Central memory CD8-positive, alpha-beta T cell (primary cell): ENCODE data around the gene EXOSC5.

Experiments used
- ATAC-seq: fragments of 150-1000 bp; cut with Tn5 transposase; replicated peaks from 2 replicates; pipeline ENCODE4 v1.10.0; 2022; ENCODE audit warnings: mild to moderate bottlenecking, moderate FRiP score, moderate number of reproducible peaks; ENCODE audit not compliant: poor library complexity, severe bottlenecking; ENCODE audit errors: extremely low read depth
- DNase-seq, 2 donors: peaks; one replicate each; pipeline ENCODE4 v3.0.0; 2021; ENCODE audit warnings: low spot score in 2 of 2
- H3K27ac Mint-ChIP-seq: one replicate; pipeline ENCODE4 v1.8.0; 2022; ENCODE audit warnings: low read depth, mild to moderate bottlenecking, moderate library complexity, mixed read lengths
- H3K27me3 Mint-ChIP-seq: one replicate; pipeline ENCODE4 v1.8.0; 2022; ENCODE audit warnings: mixed read lengths
- H3K36me3 Mint-ChIP-seq: one replicate; pipeline ENCODE4 v1.8.0; 2022; ENCODE audit warnings: mild to moderate bottlenecking, moderate library complexity, mixed read lengths; ENCODE audit not compliant: insufficient read depth
- H3K4me1 Mint-ChIP-seq: one replicate; pipeline ENCODE4 v1.8.0; 2022; ENCODE audit warnings: mixed read lengths
- H3K4me3 Mint-ChIP-seq: one replicate; pipeline ENCODE4 v1.8.0; 2022; ENCODE audit warnings: mild to moderate bottlenecking, moderate library complexity, mixed read lengths
- H3K9me3 Mint-ChIP-seq: one replicate; pipeline ENCODE4 v1.8.0; 2022; ENCODE audit warnings: mixed read lengths

EXOSC5 gene

DNA sequence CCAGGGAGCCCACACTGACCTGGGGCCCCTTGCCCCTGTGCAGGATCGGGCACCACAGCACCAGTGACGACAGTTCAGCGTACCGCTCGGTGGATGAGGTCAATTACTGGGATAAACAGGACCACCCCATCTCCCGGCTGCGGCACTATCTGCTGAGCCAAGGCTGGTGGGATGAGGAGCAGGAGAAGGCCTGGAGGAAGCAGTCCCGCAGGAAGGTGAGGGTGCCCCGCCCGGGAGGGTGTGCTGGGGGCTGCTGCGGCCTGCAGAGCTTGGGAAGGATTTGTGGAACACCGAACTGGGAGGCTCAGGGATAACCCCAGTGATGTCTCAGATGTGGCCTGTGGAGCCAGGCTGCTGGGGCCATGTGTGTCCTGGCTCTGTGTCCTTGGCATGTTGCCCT lies 25.8 kb upstream of the EXOSC5 start:
- Mint-ChIP-seq H3K4me1 (peaks cover 16% of the 10 kb centered on the region), H3K4me3 (no peak overlapping the region), H3K27me3 (no peaks in the 10 kb centered on the region), H3K36me3 (peaks cover 38% of the 10 kb centered on the region), H3K9me3 (no peaks in the 10 kb centered on the region), H3K27ac (no peak overlapping the region)
- DNase-seq = no peak
- no peak for ATAC-seq

DNA sequence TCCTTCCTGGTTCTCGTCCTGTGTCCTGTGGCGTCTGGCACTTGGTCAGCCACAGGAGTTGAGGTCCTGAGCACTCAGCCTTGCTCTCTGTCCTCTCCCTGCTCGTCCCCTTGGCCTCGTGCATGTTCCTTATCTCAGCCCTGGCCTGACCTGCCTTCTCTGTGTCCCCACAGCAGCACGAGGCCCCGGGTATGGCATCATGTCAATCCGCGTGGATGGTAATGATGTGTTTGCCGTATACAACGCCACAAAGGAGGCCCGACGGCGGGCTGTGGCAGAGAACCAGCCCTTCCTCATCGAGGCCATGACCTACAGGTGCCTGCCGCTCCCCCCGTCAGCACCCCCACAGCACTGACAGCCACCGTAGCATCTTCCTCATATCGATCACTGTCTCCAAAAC lies 25.3 kb upstream of the EXOSC5 start:
- DNase-seq = no peak
- H3K27me3 Mint-ChIP-seq = no peaks in the 10 kb centered on the region
- no peak overlapping the region for H3K27ac Mint-ChIP-seq
- H3K4me3 Mint-ChIP-seq = no peak overlapping the region
- no peaks in the 10 kb centered on the region for H3K9me3 Mint-ChIP-seq
- H3K4me1 Mint-ChIP-seq = peaks cover 11% of the 10 kb centered on the region
- H3K36me3 Mint-ChIP-seq = peaks cover 39% of the 10 kb centered on the region
- no peak for ATAC-seq

DNA sequence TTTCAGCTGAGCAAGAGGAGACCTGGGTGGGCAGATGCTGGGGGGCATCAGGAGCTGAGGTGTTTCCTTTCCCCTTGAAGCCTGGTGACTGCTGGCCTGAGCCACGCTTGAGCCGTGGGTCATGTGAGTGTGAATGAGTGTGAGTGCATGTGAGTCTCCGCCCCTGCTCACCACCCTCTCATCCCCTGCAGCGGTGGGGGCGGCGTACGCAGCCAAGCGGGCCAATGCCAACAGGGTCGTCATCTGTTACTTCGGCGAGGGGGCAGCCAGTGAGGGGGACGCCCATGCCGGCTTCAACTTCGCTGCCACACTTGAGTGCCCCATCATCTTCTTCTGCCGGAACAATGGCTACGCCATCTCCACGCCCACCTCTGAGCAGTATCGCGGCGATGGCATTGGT lies 24.8 kb upstream of the EXOSC5 start:
- no peak overlapping the region for H3K4me3 Mint-ChIP-seq
- peaks cover 42% of the 10 kb centered on the region for H3K36me3 Mint-ChIP-seq
- H3K4me1 Mint-ChIP-seq = peaks cover 11% of the 10 kb centered on the region
- H3K27ac Mint-ChIP-seq = peak overlapping the region; percentile 17
- H3K27me3 Mint-ChIP-seq = no peaks in the 10 kb centered on the region
- ATAC-seq = no peak
- no peak for DNase-seq
- no peaks in the 10 kb centered on the region for H3K9me3 Mint-ChIP-seq

DNA sequence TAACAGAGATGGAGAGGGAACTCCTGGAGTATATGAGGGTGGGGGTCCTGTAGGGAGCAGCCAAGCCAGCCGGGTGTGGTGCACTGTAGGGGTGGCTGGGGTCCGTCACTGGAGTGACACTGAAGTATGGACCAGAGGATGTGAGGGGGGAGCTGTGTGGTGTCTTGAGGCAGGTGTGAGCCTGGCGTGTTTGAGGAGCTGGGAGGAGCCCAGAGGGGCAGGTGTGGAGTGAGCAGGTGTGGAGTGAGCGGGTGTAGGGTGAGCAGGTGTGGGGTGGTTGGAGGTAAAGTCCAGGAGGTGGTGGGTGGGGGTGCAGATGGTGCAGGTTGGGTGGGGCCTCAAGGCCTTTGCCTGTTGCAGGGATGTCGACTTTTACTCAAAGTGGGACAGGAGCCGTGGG lies 24.2 kb upstream of the EXOSC5 start:
- ATAC-seq (no peak), DNase-seq (no peak)
- Mint-ChIP-seq H3K27me3 (no peaks in the 10 kb centered on the region), H3K9me3 (no peaks in the 10 kb centered on the region), H3K36me3 (peaks cover 39% of the 10 kb centered on the region), H3K4me3 (no peak overlapping the region), H3K4me1 (peaks cover 11% of the 10 kb centered on the region), H3K27ac (peak overlapping the region; percentile 17)

DNA sequence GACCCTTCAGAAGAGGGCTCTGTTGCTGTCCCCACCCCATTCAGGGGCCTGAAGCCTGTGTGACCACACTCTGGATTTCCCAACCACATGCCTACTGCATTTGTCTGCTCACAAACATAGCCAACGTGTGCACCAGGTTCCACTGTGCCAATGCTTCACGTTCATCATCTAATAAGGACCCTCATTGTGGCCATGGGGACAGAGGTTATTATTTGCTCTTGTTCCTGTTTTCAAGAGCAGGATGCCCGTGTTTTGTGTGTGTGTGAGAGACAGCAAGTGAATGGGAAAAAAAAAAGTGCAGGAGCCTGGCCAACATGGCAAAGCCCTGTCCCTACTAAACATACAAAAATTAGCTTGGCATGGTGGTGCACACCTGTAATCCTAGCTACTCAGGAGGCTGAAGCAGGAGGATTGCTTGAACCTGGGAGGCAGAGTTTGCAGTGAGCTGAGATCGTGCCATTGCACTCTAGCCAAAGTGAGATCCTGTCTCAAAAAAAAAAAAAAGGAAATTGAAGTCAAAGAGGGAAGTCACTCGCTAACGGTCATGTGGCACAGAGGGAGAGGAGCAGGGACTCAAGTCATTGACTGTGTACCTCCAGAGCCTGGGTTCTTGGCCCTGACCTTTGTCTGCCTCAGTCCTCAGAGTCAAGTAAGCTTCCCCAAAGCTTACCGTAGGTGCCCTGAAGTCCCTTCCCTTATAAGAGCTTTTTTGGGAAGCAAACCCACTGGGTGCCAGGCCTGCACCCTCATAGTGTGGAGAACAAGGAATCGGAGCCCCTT lies 23.1 kb upstream of the EXOSC5 start:
- Mint-ChIP-seq H3K27me3 (no peaks in the 10 kb centered on the region), H3K36me3 (peaks cover 37% of the 10 kb centered on the region), H3K4me3 (no peak overlapping the region), H3K27ac (no peak overlapping the region), H3K4me1 (peaks cover 11% of the 10 kb centered on the region), H3K9me3 (no peaks in the 10 kb centered on the region)
- no peak for DNase-seq
- no peak for ATAC-seq

DNA sequence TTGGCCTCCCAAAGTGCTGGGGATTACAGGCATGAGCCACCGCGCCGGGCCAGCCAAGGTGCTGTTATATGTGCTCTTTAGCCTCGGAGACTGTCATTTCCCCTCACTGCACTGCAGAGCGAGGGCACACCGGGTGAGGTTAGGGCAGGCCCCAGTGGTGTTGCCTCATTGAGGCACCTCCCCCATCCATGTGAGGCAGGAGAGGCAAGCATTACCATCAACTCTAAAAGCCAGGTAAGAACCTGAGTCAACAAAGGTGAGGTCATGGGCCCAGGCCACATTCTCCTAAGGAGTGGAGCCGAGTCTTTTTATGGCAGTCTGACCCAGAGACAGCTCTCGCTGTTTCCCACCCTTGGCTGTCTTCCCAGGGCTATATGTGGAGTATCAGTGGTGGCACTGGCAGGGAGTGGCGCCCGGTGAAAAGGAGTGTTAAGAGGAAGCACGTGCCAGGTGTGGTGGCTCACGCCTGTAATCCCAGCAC lies 19.1 kb upstream of the EXOSC5 start:
- ATAC-seq (no peak), DNase-seq (no peak)
- H3K27ac Mint-ChIP-seq = no peak overlapping the region
- H3K36me3 Mint-ChIP-seq = peaks cover 36% of the 10 kb centered on the region
- peaks cover 4% of the 10 kb centered on the region for H3K4me1 Mint-ChIP-seq
- no peaks in the 10 kb centered on the region for H3K9me3 Mint-ChIP-seq
- no peaks in the 10 kb centered on the region for H3K27me3 Mint-ChIP-seq
- H3K4me3 Mint-ChIP-seq = no peak overlapping the region

DNA sequence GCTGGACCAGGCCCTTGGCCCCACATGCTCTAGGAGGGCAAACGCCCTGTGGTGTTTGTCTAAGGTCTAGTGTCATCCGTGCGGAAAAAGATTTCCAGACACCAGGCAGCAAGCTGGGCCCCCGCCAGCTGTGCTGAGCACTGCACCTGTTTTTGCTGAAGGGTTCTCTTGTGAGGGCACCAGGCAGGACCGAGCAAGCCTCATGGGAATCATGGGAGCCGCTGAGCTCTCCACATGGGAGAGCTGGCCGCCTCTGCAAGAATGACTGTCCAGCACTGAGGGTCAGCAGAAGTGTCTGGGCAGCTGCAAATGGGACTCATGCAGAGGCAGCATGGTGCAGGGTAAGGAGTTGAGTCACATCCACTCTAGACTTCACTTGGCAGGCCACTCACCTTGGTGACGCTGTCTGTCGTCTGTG lies 18.0 kb upstream of the EXOSC5 start:
- Mint-ChIP-seq H3K27me3 (no peaks in the 10 kb centered on the region), H3K27ac (no peak overlapping the region), H3K9me3 (no peaks in the 10 kb centered on the region), H3K36me3 (peaks cover 31% of the 10 kb centered on the region), H3K4me1 (peaks cover 1% of the 10 kb centered on the region), H3K4me3 (no peak overlapping the region)
- no peak for ATAC-seq
- DNase-seq = no peak

DNA sequence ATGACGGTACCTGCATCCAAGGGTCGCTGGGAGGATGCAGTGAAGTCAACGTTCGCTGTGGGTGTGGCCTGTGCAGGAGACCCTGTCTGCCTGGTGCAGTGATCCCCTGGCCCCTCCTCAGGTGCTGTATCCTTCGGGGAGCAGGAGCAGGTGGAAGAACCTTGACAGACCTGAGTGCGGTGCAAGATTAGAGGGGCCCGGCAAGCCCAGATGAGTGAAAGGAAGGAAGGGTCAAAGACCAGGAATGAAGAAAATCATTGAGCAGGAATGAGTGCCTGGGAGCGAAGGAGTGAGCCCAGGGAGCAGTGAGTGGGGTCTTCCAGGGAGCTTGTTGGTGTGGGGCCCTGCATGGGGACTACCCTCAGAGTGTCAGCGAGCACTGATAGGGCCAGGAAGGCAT lies 17.3 kb upstream of the EXOSC5 start:
- no peaks in the 10 kb centered on the region for H3K27me3 Mint-ChIP-seq
- H3K4me1 Mint-ChIP-seq = peaks cover 7% of the 10 kb centered on the region
- H3K4me3 Mint-ChIP-seq = no peak overlapping the region
- peaks cover 25% of the 10 kb centered on the region for H3K36me3 Mint-ChIP-seq
- peak overlapping the region; percentile 91 for H3K27ac Mint-ChIP-seq
- no peak for ATAC-seq
- DNase-seq = no peak
- no peaks in the 10 kb centered on the region for H3K9me3 Mint-ChIP-seq

DNA sequence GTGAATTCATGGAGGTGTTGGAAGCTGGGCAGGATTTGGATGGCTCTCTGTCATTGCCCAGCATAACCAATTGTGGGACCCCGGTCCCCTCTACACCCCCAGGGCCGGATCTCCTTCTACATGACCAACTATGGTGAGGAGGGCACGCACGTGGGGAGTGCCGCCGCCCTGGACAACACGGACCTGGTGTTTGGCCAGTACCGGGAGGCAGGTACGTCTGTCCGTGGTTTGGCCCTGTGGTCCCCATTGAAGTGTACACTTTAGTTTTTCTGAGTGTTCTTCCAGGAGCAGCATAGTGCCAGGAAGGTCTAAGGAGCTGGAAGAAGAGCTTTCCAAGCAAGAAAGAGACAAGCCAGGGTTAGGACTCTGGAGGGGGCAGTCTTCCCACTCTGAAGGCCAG lies 16.8 kb upstream of the EXOSC5 start:
- Mint-ChIP-seq H3K36me3 (peaks cover 22% of the 10 kb centered on the region), H3K9me3 (no peaks in the 10 kb centered on the region), H3K4me3 (no peak overlapping the region), H3K27ac (peak overlapping the region; percentile 91), H3K4me1 (peaks cover 13% of the 10 kb centered on the region), H3K27me3 (no peaks in the 10 kb centered on the region)
- ATAC-seq = no peak
- no peak for DNase-seq

DNA sequence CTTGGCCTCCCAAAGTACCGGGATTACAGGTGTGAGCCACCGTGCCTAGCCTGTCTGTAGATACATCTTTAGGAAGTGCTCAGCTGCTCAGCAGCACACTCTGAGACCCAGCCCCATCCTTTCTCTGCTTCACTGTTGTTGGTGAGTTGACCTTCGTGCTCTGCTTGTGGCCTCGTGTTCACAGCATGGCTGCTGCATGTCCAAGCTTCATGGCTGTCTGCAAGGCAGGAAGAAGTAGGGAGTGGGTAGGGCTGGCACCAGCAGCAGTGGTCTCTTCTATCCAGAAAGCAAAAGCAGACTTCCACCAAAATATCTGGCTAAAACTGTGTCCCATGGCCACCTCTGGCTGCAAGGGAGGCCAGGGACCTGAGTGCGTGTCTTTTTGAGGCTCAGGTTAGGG lies 15.8 kb upstream of the EXOSC5 start:
- Mint-ChIP-seq H3K9me3 (no peaks in the 10 kb centered on the region), H3K4me3 (no peak overlapping the region), H3K27ac (no peak overlapping the region), H3K4me1 (peaks cover 15% of the 10 kb centered on the region), H3K36me3 (peaks cover 21% of the 10 kb centered on the region), H3K27me3 (no peaks in the 10 kb centered on the region)
- ATAC-seq (no peak), DNase-seq (no peak)

DNA sequence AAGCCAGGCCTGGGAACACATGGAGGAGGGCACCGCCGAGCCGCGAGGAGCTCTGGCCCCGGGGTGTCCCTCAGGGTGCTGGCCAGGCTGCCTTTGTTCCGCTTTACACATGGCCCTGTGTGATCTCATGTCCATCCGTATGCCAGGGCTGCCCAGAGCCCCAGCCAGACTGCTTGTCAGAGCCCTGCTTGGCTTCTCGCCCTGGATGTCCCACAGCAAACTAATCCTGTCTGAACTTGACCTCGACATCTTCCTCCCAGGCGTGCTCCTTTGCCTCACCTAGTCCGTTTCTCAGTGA lies 14.8 kb upstream of the EXOSC5 start:
- ATAC-seq = no peak
- DNase-seq = no peak
- H3K27me3 Mint-ChIP-seq = no peaks in the 10 kb centered on the region
- no peak overlapping the region for H3K27ac Mint-ChIP-seq
- H3K36me3 Mint-ChIP-seq = peaks cover 16% of the 10 kb centered on the region
- no peaks in the 10 kb centered on the region for H3K9me3 Mint-ChIP-seq
- no peak overlapping the region for H3K4me3 Mint-ChIP-seq
- peaks cover 18% of the 10 kb centered on the region for H3K4me1 Mint-ChIP-seq

DNA sequence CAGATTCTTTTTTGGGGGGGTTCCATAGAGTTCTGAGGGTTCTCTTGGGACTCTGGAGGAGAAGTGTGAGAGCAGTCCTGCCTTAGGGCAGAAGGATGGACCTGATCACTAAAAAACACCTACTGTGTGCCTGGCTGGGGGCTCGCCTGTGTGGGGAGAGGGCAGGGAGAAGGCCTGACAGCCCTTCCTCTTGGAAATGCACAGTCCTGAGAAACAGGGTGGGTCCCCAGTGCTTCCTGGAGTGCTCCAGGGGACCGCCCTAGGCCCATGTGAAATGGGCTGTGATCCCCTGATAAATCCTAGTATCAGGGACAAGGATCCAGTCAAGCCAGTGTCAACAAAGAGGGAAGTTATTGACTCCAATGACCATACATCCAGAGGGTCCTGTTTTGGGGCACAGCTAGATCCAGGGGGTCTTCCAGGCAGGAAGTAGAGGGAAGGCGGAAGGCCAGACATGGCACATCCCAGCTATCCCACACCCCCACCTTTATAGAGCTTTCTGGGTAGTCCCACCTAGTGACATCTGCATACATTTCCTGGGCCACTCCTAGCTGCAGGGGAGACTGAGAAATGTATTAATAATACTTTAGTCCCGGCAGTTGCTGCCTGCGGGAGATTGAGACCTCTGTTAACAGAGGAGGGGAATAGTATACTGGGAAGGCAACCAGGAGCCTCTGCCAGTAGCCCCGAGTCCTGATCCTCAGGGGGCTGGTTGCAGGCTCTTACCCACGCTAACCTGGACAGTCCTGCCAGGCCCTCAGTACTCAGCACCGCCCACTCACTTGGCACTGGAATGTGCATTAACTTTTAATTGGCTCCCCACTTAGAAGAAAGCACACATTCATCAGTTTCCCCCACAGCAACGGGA lies 14.2 kb upstream of the EXOSC5 start:
- Mint-ChIP-seq H3K27me3 (no peaks in the 10 kb centered on the region), H3K4me3 (no peak overlapping the region), H3K4me1 (peaks cover 20% of the 10 kb centered on the region), H3K9me3 (no peaks in the 10 kb centered on the region), H3K27ac (no peak overlapping the region), H3K36me3 (peaks cover 16% of the 10 kb centered on the region)
- ATAC-seq = no peak
- no peak for DNase-seq
